ENCODE results near the gene CRISPLD2. TPM values are rescaled to one million over a fixed set of nuclear protein-coding genes. Genes with fewer than 3 reads are reported as not detected.

Gene CRISPLD2
- total RNA-seq, 1 experiment from 2014 or later = 6.5 TPM

- Mint-ChIP-seq H3K27ac (ENCODE audit: unreplicated experiment) (no peak overlapping the region), H3K36me3 (ENCODE audit: insufficient read depth, unreplicated experiment) (no peaks in the 10 kb centered on the region), H3K4me3 (ENCODE audit: low read depth, unreplicated experiment) (no peak overlapping the region), H3K9me3 (ENCODE audit: low read depth, unreplicated experiment) (no peaks in the 10 kb centered on the region), H3K4me1 (ENCODE audit: low read depth, unreplicated experiment) (no peaks in the 10 kb centered on the region), H3K27me3 (ENCODE audit: unreplicated experiment) (peaks cover 92% of the 10 kb centered on the region)
- intact Hi-C loops (cut with micrococcal nuclease; ENCODE audit: unreplicated experiment) = no loop called here
- no peak for TF ChIP-seq CTCF (IDR thresholded peaks at IDR 0.05; ENCODE audit: unreplicated experiment)
- DNase-seq = no peak
- CTCF ChIA-PET = interaction anchor here (0.6 kb wide), 1 partner anchor 191 kb away, joined by 3 read pairs; no protein-coding TSS in a partner anchor
- no TSS peak for BruUV-seq (replicated peaks)
These were observed 97.1 kb downstream of the CRISPLD2 start for GRCh38 chr16:84916850-84917249.

DNA sequence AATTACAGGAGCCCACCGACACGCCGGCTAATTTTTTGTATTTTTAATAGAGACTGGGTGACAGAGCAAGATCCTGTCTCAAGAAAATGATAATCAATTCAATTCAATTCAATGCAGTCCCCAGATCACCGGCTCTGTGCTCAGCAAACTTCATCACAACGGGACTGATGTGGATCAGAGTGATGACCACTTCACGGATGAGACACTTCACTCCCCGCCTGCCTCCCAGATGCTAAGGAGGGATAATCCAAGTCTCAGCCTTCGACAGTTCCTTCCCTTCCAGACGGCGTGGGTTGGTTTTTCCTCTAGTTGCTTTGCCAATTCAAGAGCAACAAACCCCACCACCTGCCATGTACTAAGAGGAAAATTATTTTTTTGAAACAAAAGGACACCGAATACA lies 97.7 kb downstream of the CRISPLD2 start:
- Mint-ChIP-seq H3K27ac (ENCODE audit: unreplicated experiment) (no peak overlapping the region), H3K4me1 (ENCODE audit: low read depth, unreplicated experiment) (no peaks in the 10 kb centered on the region), H3K4me3 (ENCODE audit: low read depth, unreplicated experiment) (no peak overlapping the region), H3K27me3 (ENCODE audit: unreplicated experiment) (peaks cover 86% of the 10 kb centered on the region), H3K36me3 (ENCODE audit: insufficient read depth, unreplicated experiment) (no peaks in the 10 kb centered on the region), H3K9me3 (ENCODE audit: low read depth, unreplicated experiment) (no peaks in the 10 kb centered on the region)
- TF ChIP-seq CTCF (IDR thresholded peaks at IDR 0.05; ENCODE audit: unreplicated experiment) = no peak
- intact Hi-C loops (cut with micrococcal nuclease; ENCODE audit: unreplicated experiment) = no loop called here
- no peak for DNase-seq
- no TSS peak for BruUV-seq (replicated peaks)
- CTCF ChIA-PET = interaction anchor here (0.6 to 0.7 kb wide), 2 partner anchors 12 to 35 kb away, joined by 3 read pairs; no protein-coding TSS in a partner anchor

GRCh38 chr16:84918006-84918909 lies 98.5 kb downstream of the CRISPLD2 start:
- TF ChIP-seq CTCF (IDR thresholded peaks at IDR 0.05; ENCODE audit: unreplicated experiment) = no peak
- intact Hi-C loops (cut with micrococcal nuclease; ENCODE audit: unreplicated experiment) = no loop called here
- CTCF ChIA-PET = interaction anchor here (0.6 to 1.2 kb wide), 4 partner anchors 13 to 83 kb away, joined by 3 to 4 read pairs (median 3); no protein-coding TSS in a partner anchor
- DNase-seq = no peak
- H3K36me3 Mint-ChIP-seq (ENCODE audit: insufficient read depth, unreplicated experiment) = no peaks in the 10 kb centered on the region
- no peaks in the 10 kb centered on the region for H3K4me1 Mint-ChIP-seq (ENCODE audit: low read depth, unreplicated experiment)
- H3K27me3 Mint-ChIP-seq (ENCODE audit: unreplicated experiment) = peaks cover 78% of the 10 kb centered on the region
- no peak overlapping the region for H3K27ac Mint-ChIP-seq (ENCODE audit: unreplicated experiment)
- no TSS peak for BruUV-seq (replicated peaks)
- no peaks in the 10 kb centered on the region for H3K9me3 Mint-ChIP-seq (ENCODE audit: low read depth, unreplicated experiment)
- H3K4me3 Mint-ChIP-seq (ENCODE audit: low read depth, unreplicated experiment) = no peak overlapping the region

DNA sequence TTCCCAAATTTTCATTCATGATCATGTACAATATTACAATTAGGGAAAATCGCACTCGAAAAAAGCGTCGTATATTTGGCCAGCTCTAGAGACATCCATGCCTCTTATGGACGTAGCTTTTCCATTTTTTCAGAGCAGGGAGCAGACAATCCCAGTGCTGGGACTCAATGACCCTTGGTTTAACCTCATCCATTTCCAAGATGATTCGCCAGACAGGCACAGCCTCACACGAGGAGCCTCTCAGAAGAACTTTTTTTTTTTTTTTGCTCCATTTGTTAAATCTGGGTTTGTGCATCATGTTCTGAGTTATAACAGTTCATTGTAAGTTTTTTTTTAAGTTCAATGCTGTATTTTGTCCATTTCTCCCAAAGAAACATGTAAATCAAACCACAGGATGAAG lies 99.5 kb downstream of the CRISPLD2 start:
- BruUV-seq (replicated peaks) = no TSS peak
- Mint-ChIP-seq H3K36me3 (ENCODE audit: insufficient read depth, unreplicated experiment) (no peaks in the 10 kb centered on the region), H3K4me1 (ENCODE audit: low read depth, unreplicated experiment) (no peaks in the 10 kb centered on the region), H3K9me3 (ENCODE audit: low read depth, unreplicated experiment) (no peaks in the 10 kb centered on the region), H3K27me3 (ENCODE audit: unreplicated experiment) (peaks cover 68% of the 10 kb centered on the region), H3K27ac (ENCODE audit: unreplicated experiment) (no peak overlapping the region), H3K4me3 (ENCODE audit: low read depth, unreplicated experiment) (no peak overlapping the region)
- intact Hi-C loops (cut with micrococcal nuclease; ENCODE audit: unreplicated experiment) = no loop called here
- TF ChIP-seq CTCF (IDR thresholded peaks at IDR 0.05; ENCODE audit: unreplicated experiment) = no peak
- no peak for DNase-seq
- CTCF ChIA-PET = interaction anchor here (0.6 to 1.2 kb wide), 2 partner anchors 23 to 339 kb away, joined by 3 to 4 read pairs; no protein-coding TSS in a partner anchor

All from Calu3 (cell line).